Breast epithelium (tissue), 4 donors: ENCODE measurements around the gene GNAO1. TPM values are rescaled to one million over a fixed set of nuclear protein-coding genes. Genes with fewer than 3 reads are reported as not detected.

ENCODE experiments used
- DNase-seq, 2 donors: peaks; one replicate each; pipeline ENCODE4 v3.0.0-alpha.2; 2019; ENCODE audit warnings: low spot score in 2 of 2
- H3K27ac ChIP-seq, 2 donors: fragments of 200-600 bp; sonication (generic) in 1 of 2; one replicate each; pipeline ENCODE4 v1.5.1; 2016 to 2019; ENCODE audit warnings: mild to moderate bottlenecking in 1 of 2
- H3K27me3 ChIP-seq, 2 donors: fragments of 200-600 bp; sonication (generic) in 1 of 2; one replicate each; pipeline versions ENCODE4 v1.5.1 to v1.6.0; 2017 to 2019; ENCODE audit warnings: control low read depth in 1 of 2, mild to moderate bottlenecking in 1 of 2
- H3K36me3 ChIP-seq: fragments of 200-600 bp; one replicate; pipeline ENCODE4 v1.5.1; 2019
- H3K4me1 ChIP-seq, 2 donors: fragments of 200-600 bp; sonication (generic); one replicate each; pipeline ENCODE4 v1.5.1; 2016 to 2019; ENCODE audit warnings: control low read depth in 1 of 2
- H3K4me3 ChIP-seq, 3 donors: fragments of 200-600 bp; sonication (generic); 1 replicate in 2 of 3; 2 replicates in 1 of 3; pipeline ENCODE4 v1.5.1; 2016 to 2019; ENCODE audit warnings: mild to moderate bottlenecking in 3 of 3, moderate library complexity in 2 of 3
- H3K9me3 ChIP-seq, 2 donors: fragments of 200-600 bp; sonication (generic) in 1 of 2; one replicate each; pipeline ENCODE4 v1.5.1; 2016 to 2019; ENCODE audit warnings: control low read depth in 1 of 2
- CTCF ChIP-seq, 3 donors: fragments of 450-650 bp; IDR thresholded peaks; one replicate each; pipeline ENCODE4 v1.5.1; 2016 to 2017; ENCODE audit warnings: antibody characterized with exemption in 3 of 3, mild to moderate bottlenecking in 3 of 3, moderate library complexity in 3 of 3
- POLR2A ChIP-seq: fragments of 450-650 bp; IDR thresholded peaks from one replicate; pipeline ENCODE4 v1.6.1; 2016; ENCODE audit warnings: antibody characterized with exemption, mild to moderate bottlenecking, moderate library complexity
- POLR2AphosphoS5 ChIP-seq, 3 donors: sonication (generic); formaldehyde crosslinking; IDR thresholded peaks; one replicate each; pipeline ENCODE4 v1.6.1; 2017; ENCODE audit warnings: antibody characterized with exemption in 3 of 3
- intact Hi-C: fragments of 100-400 bp; cut with DNase I; formaldehyde crosslinking; loops from one replicate; pipeline ENCODE4 v1.15.1; 2023; ENCODE audit warnings: low total_unique reads
- total RNA-seq, 3 donors: library from RNA; depleted of rRNA; stranded (reverse); fragments of >200 nt; gene quantifications; one replicate each; pipeline ENCODE4 v1.1.0, GENCODE V29; 2016

GNAO1 gene
- total RNA-seq, 3 donors from 2014 or later: 0.96 to 1.9 (median 0.98) TPM

GRCh38 chr16:56163089-56163488 is 28.2 kb upstream of the GNAO1 start:
- no peaks in the 10 kb centered on the region for H3K4me1 ChIP-seq
- no peak for DNase-seq
- TF ChIP-seq CTCF (IDR thresholded peaks at IDR 0.05) (no peak), POLR2A (no peak), POLR2AphosphoS5 (IDR thresholded peaks at IDR 0.05) (no peak)
- no peaks in the 10 kb centered on the region for H3K36me3 ChIP-seq
- H3K4me3 ChIP-seq: no peak overlapping the region
- intact Hi-C loops: no loop called here
- no peak overlapping the region for H3K27ac ChIP-seq
- H3K27me3 ChIP-seq: no peaks in the 10 kb centered on the region
- no peaks in the 10 kb centered on the region for H3K9me3 ChIP-seq

- no peak overlapping the region for H3K4me3 ChIP-seq
- H3K27me3 ChIP-seq: no peaks in the 10 kb centered on the region
- no peak for DNase-seq
- intact Hi-C loops: no loop called here
- H3K27ac ChIP-seq: no peak overlapping the region
- no peaks in the 10 kb centered on the region for H3K9me3 ChIP-seq
- TF ChIP-seq POLR2A: no peak
- TF ChIP-seq POLR2AphosphoS5 (IDR thresholded peaks at IDR 0.05): no peak
- TF ChIP-seq CTCF (IDR thresholded peaks at IDR 0.05): no peak
- no peaks in the 10 kb centered on the region for H3K36me3 ChIP-seq
- no peaks in the 10 kb centered on the region for H3K4me1 ChIP-seq
Measured at GRCh38 chr16:56163938-56164337, 27.4 kb upstream of the GNAO1 start.

- no peaks in the 10 kb centered on the region for H3K4me1 ChIP-seq
- DNase-seq: no peak
- no peaks in the 10 kb centered on the region for H3K27me3 ChIP-seq
- H3K9me3 ChIP-seq: no peaks in the 10 kb centered on the region
- H3K4me3 ChIP-seq: no peak overlapping the region
- H3K27ac ChIP-seq: no peak overlapping the region
- H3K36me3 ChIP-seq: no peaks in the 10 kb centered on the region
- no peak for TF ChIP-seq POLR2A
- TF ChIP-seq POLR2AphosphoS5 (IDR thresholded peaks at IDR 0.05): no peak
- TF ChIP-seq CTCF (IDR thresholded peaks at IDR 0.05): no peak
- intact Hi-C loops: no loop called here
Measured at GRCh38 chr16:56164636-56165035, 26.7 kb upstream of the GNAO1 start.

GRCh38 chr16:56174411-56174810 is 16.9 kb upstream of the GNAO1 start:
- no peak for DNase-seq
- peaks cover 4 to 22% of the 10 kb centered on the region in 2 donors for H3K9me3 ChIP-seq
- no peaks in the 10 kb centered on the region for H3K27me3 ChIP-seq
- H3K27ac ChIP-seq: no peak overlapping the region
- H3K4me3 ChIP-seq: no peak overlapping the region
- intact Hi-C loops: no loop called here
- H3K36me3 ChIP-seq: no peaks in the 10 kb centered on the region
- TF ChIP-seq POLR2AphosphoS5 (IDR thresholded peaks at IDR 0.05) (no peak), CTCF (IDR thresholded peaks at IDR 0.05) (no peak), POLR2A (no peak)
- no peaks in the 10 kb centered on the region for H3K4me1 ChIP-seq

- Histone ChIP-seq H3K36me3 (no peaks in the 10 kb centered on the region), H3K4me3 (no peak overlapping the region), H3K27me3 (no peaks in the 10 kb centered on the region), H3K9me3 (peaks cover 0 to 6% of the 10 kb centered on the region in 2 donors), H3K27ac (no peak overlapping the region), H3K4me1 (no peaks in the 10 kb centered on the region)
- no peak for DNase-seq
- intact Hi-C loops: no loop called here
- no peak for TF ChIP-seq POLR2AphosphoS5 (IDR thresholded peaks at IDR 0.05)
- no peak for TF ChIP-seq POLR2A
- no peak for TF ChIP-seq CTCF (IDR thresholded peaks at IDR 0.05)
Measured at GRCh38 chr16:56181401-56181800, 9.9 kb upstream of the GNAO1 start.
